ENCODE results near the gene ZNF394. TPM values are rescaled to one million over a fixed set of nuclear protein-coding genes. Genes with fewer than 3 reads are reported as not detected.
"Not testable (repeated sequence)": the region's sequence is repeated elsewhere in the genome, so short reads cannot be mapped to it uniquely, and the experiment has no call there.

The ZNF394 gene
- total and polyA plus RNA-seq, 2 donors (not counting 3 experiments of a cell fraction or from before 2014, with no cell fraction given): 8.6 to 22.8 TPM

- POLR2A ChIA-PET: interaction anchor here (0.9 kb wide), 1 partner anchor 51 kb away, joined by 3 read pairs; the partner anchor contains the start of gene FAM200A
- H3K9me1 ChIP-seq (replicated peaks; ENCODE audit: control insufficient read depth, extremely low read depth, insufficient read depth, low read length); H3K27ac ChIP-seq (ENCODE audit: insufficient read depth, low read depth, low read length); dilution Hi-C loops (cut with MboI; ENCODE audit: extremely low pct_ligation_motif_present, low sequenced_read_pairs); CTCF ChIA-PET; BruUV-seq (replicated peaks); H3K9me3 ChIP-seq (replicated peaks; ENCODE audit: control insufficient read depth, insufficient read depth, low read length); DNase-seq (ENCODE audit: low read depth, low spot score); H4K20me1 ChIP-seq (replicated peaks; ENCODE audit: control insufficient read depth, extremely low read depth, insufficient read depth, low read length); FAIRE-seq; H3K27me3 ChIP-seq (ENCODE audit: control insufficient read depth in 2 of 2, insufficient read depth in 2 of 2, low read length in 2 of 2); H2AFZ ChIP-seq (ENCODE audit: low read depth, low read length); H3K4me3 ChIP-seq (replicated peaks in 1 of 3; ENCODE audit: insufficient read depth in 1 of 3, low read depth in 1 of 3, low read length in 3 of 3); H3K36me3 ChIP-seq (ENCODE audit: control insufficient read depth in 2 of 2, extremely low read depth in 1 of 2, insufficient read depth in 2 of 2, low read length in 2 of 2); H3K9ac ChIP-seq (replicated peaks; ENCODE audit: extremely low read depth, insufficient read depth, low read length); intact Hi-C loops (cut with micrococcal nuclease): not testable (repeated sequence)
- peaks cover 25% of the 10 kb centered on the region for H3K4me1 ChIP-seq (ENCODE audit: control insufficient read depth, extremely low read depth, insufficient read depth, low read length)
- H3K79me2 ChIP-seq (ENCODE audit: control insufficient read depth, insufficient read depth, low read length): peaks cover 40% of the 10 kb centered on the region
- H3K4me2 ChIP-seq (ENCODE audit: insufficient read depth, low read length): peak overlapping the region; percentile 33
Measured at GRCh38 chr7:99501236-99501635, 1.2 kb upstream of the ZNF394 start.

- TSS peak; percentile 24 for BruUV-seq (replicated peaks)
- Histone ChIP-seq H3K27me3 (ENCODE audit: control insufficient read depth in 2 of 2, insufficient read depth in 2 of 2, low read length in 2 of 2) (no peaks in the 10 kb centered on the region), H3K9me3 (replicated peaks; ENCODE audit: control insufficient read depth, insufficient read depth, low read length) (no peaks in the 10 kb centered on the region), H2AFZ (ENCODE audit: low read depth, low read length) (peak overlapping the region; percentile 61), H3K9ac (replicated peaks; ENCODE audit: extremely low read depth, insufficient read depth, low read length) (peak overlapping the region; percentile 81), H4K20me1 (replicated peaks; ENCODE audit: control insufficient read depth, extremely low read depth, insufficient read depth, low read length) (no peaks in the 10 kb centered on the region), H3K4me3 (replicated peaks in 1 of 3; ENCODE audit: insufficient read depth in 1 of 3, low read depth in 1 of 3, low read length in 3 of 3) (peak overlapping the region; percentile 28 to 79 (median 75)), H3K4me1 (ENCODE audit: control insufficient read depth, extremely low read depth, insufficient read depth, low read length) (peaks cover 19% of the 10 kb centered on the region), H3K4me2 (ENCODE audit: insufficient read depth, low read length) (peak overlapping the region; percentile 33), H3K27ac (ENCODE audit: insufficient read depth, low read depth, low read length) (peak overlapping the region; percentile 78), H3K36me3 (ENCODE audit: control insufficient read depth in 2 of 2, extremely low read depth in 1 of 2, insufficient read depth in 2 of 2, low read length in 2 of 2) (peaks cover 0 to 3% of the 10 kb centered on the region in 2 experiments), H3K9me1 (replicated peaks; ENCODE audit: control insufficient read depth, extremely low read depth, insufficient read depth, low read length) (no peaks in the 10 kb centered on the region), H3K79me2 (ENCODE audit: control insufficient read depth, insufficient read depth, low read length) (peaks cover 36% of the 10 kb centered on the region)
- DNase-seq (ENCODE audit: low read depth, low spot score) (no peak), FAIRE-seq (no peak)
- ChIA-PET POLR2A (interaction anchor here (0.9 kb wide), 1 partner anchor 51 kb away, joined by 3 read pairs; the partner anchor contains the start of gene FAM200A), CTCF (interaction anchor here (1.2 to 1.7 kb wide), 3 partner anchors 28 to 413 kb away, joined by 3 to 4 read pairs (median 4); partner anchors contain the start of genes FAM200A and ZNF789)
- TF ChIP-seq CTCF (IDR thresholded peaks at IDR 0.05; ENCODE audit: extremely low read depth in 1 of 2, insufficient read depth in 1 of 2, low read depth in 1 of 2, low read length in 2 of 2): no peak
- TF ChIP-seq GATA2 (IDR thresholded peaks at IDR 0.05; ENCODE audit: insufficient read depth, insufficient read length, low read depth, low read length): no peak
- no peak for TF ChIP-seq EZH2 (IDR thresholded peaks at IDR 0.05; ENCODE audit: borderline replicate concordance, low read depth, low read length, severe bottlenecking)
- TF ChIP-seq MYC (IDR thresholded peaks at IDR 0.05; ENCODE audit: low read depth, low read length): no peak
- no peak for TF ChIP-seq POLR2A (IDR thresholded peaks at IDR 0.05; ENCODE audit: low read depth, low read length)
- TF ChIP-seq POLR2AphosphoS5 (IDR thresholded peaks at IDR 0.05; ENCODE audit: insufficient read depth, low read depth, low read length): no peak
- no peak for TF ChIP-seq MAX (IDR thresholded peaks at IDR 0.05; ENCODE audit: insufficient read depth, insufficient read length)
- no peak for TF ChIP-seq JUN (IDR thresholded peaks at IDR 0.05; ENCODE audit: borderline replicate concordance, insufficient read depth, insufficient read length, low read depth)
- TF ChIP-seq FOS (IDR thresholded peaks at IDR 0.05; ENCODE audit: borderline replicate concordance, insufficient read depth, low read length): no peak
- dilution Hi-C loops (cut with MboI; ENCODE audit: extremely low pct_ligation_motif_present, low sequenced_read_pairs): no loop called here
- intact Hi-C loops (cut with micrococcal nuclease): loop anchor here (1.0 kb wide), 1 partner anchor 28 kb away; the partner anchor contains the start of gene ZNF789
Measured at GRCh38 chr7:99500637-99501009, 542 bp upstream of the ZNF394 start.
